NOMO-1 (cell line): ENCODE results near the gene MRPS11.
"Not testable (repeated sequence)": the region's sequence is repeated elsewhere in the genome, so short reads cannot be mapped to it uniquely, and the experiment has no call there.

Experiments
- DNase-seq, 2 experiments: peaks; one replicate each; lab custom pipeline; 2025; ENCODE audit not compliant: unreplicated experiment in 2 of 2; lab: John Stamatoyannopoulos, UW

MRPS11 gene

GRCh38 chr15:88487796-88488523 is 20.5 kb downstream of the MRPS11 start:
- DNase-seq: peak in 1 of 2 experiments; percentile 14

GRCh38 chr15:88489321-88489720 is 21.8 kb downstream of the MRPS11 start:
- no peak for DNase-seq

- no peak for DNase-seq
Measured at GRCh38 chr15:88490036-88490435, 22.5 kb downstream of the MRPS11 start.

GRCh38 chr15:88491158-88491557 is 23.6 kb downstream of the MRPS11 start:
- no peak for DNase-seq

GRCh38 chr15:88493844-88494243 is 26.3 kb downstream of the MRPS11 start:
- DNase-seq: no peak

- no peak for DNase-seq
Measured at GRCh38 chr15:88497109-88497765, 29.7 kb downstream of the MRPS11 start.

- DNase-seq: no peak
Measured at GRCh38 chr15:88498996-88499395, 31.5 kb downstream of the MRPS11 start.

- DNase-seq: no peak
Measured at GRCh38 chr15:88504445-88504844, 36.9 kb downstream of the MRPS11 start.

GRCh38 chr15:88505721-88506120 is 38.2 kb downstream of the MRPS11 start:
- no peak for DNase-seq

- DNase-seq: no peak
Measured at GRCh38 chr15:88506628-88507027, 39.1 kb downstream of the MRPS11 start.

GRCh38 chr15:88509321-88509720 is 41.8 kb downstream of the MRPS11 start:
- DNase-seq: no peak

- DNase-seq: no peak
Measured at GRCh38 chr15:88509964-88510363, 42.5 kb downstream of the MRPS11 start.

- DNase-seq: no peak
Measured at GRCh38 chr15:88511161-88511560, 43.7 kb downstream of the MRPS11 start.

- DNase-seq: no peak
Measured at GRCh38 chr15:88512078-88512477, 44.6 kb downstream of the MRPS11 start.

GRCh38 chr15:88512601-88513000 is 45.1 kb downstream of the MRPS11 start:
- DNase-seq: no peak

GRCh38 chr15:88513195-88513594 is 45.7 kb downstream of the MRPS11 start:
- DNase-seq: no peak

- DNase-seq: no peak
Measured at GRCh38 chr15:88518903-88519302, 51.4 kb downstream of the MRPS11 start.

- not testable (repeated sequence) for DNase-seq
Measured at GRCh38 chr15:88524094-88524493, 56.6 kb downstream of the MRPS11 start.

GRCh38 chr15:88525418-88525817 is 57.9 kb downstream of the MRPS11 start:
- DNase-seq: no peak

GRCh38 chr15:88526247-88526879 is 58.9 kb downstream of the MRPS11 start:
- DNase-seq: no peak

GRCh38 chr15:88529021-88529630 is 61.6 kb downstream of the MRPS11 start:
- no peak for DNase-seq
